ENCODE data around the gene GALNT17. TPM values are rescaled to one million over a fixed set of nuclear protein-coding genes. Genes with fewer than 3 reads are reported as not detected.

The GALNT17 gene
- total RNA-seq, 1 donor = 0.18 TPM

GRCh38 chr7:71184609-71185008 lies 52.7 kb downstream of the GALNT17 start:
- no peak for TF ChIP-seq CTCF (IDR thresholded peaks at IDR 0.05; ENCODE audit: insufficient read depth, low read length)
- DNase-seq (ENCODE audit: low read depth) = no peak
- H3K4me3 ChIP-seq (ENCODE audit: low read depth, low read length) = no peak overlapping the region

- DNase-seq (ENCODE audit: low read depth) = no peak
- no peak for TF ChIP-seq CTCF (IDR thresholded peaks at IDR 0.05; ENCODE audit: insufficient read depth, low read length)
- H3K4me3 ChIP-seq (ENCODE audit: low read depth, low read length) = no peak overlapping the region
Observed at GRCh38 chr7:71186535-71187057, 54.7 kb downstream of the GALNT17 start.

GRCh38 chr7:71191771-71192170 lies 59.8 kb downstream of the GALNT17 start:
- no peak overlapping the region for H3K4me3 ChIP-seq (ENCODE audit: low read depth, low read length)
- TF ChIP-seq CTCF (IDR thresholded peaks at IDR 0.05; ENCODE audit: insufficient read depth, low read length) = no peak
- DNase-seq (ENCODE audit: low read depth) = no peak

GRCh38 chr7:71193099-71193810 lies 61.3 kb downstream of the GALNT17 start:
- H3K4me3 ChIP-seq (ENCODE audit: low read depth, low read length) = no peak overlapping the region
- no peak for DNase-seq (ENCODE audit: low read depth)
- TF ChIP-seq CTCF (IDR thresholded peaks at IDR 0.05; ENCODE audit: insufficient read depth, low read length) = no peak

- no peak for DNase-seq (ENCODE audit: low read depth)
- H3K4me3 ChIP-seq (ENCODE audit: low read depth, low read length) = no peak overlapping the region
- no peak for TF ChIP-seq CTCF (IDR thresholded peaks at IDR 0.05; ENCODE audit: insufficient read depth, low read length)
Observed at GRCh38 chr7:71198391-71198790, 66.4 kb downstream of the GALNT17 start.

- H3K4me3 ChIP-seq (ENCODE audit: low read depth, low read length) = no peak overlapping the region
- no peak for TF ChIP-seq CTCF (IDR thresholded peaks at IDR 0.05; ENCODE audit: insufficient read depth, low read length)
- no peak for DNase-seq (ENCODE audit: low read depth)
Observed at GRCh38 chr7:71198887-71199286, 66.9 kb downstream of the GALNT17 start.

- no peak for DNase-seq (ENCODE audit: low read depth)
- no peak overlapping the region for H3K4me3 ChIP-seq (ENCODE audit: low read depth, low read length)
- no peak for TF ChIP-seq CTCF (IDR thresholded peaks at IDR 0.05; ENCODE audit: insufficient read depth, low read length)
Observed at GRCh38 chr7:71206184-71206583, 74.2 kb downstream of the GALNT17 start.

Data from fibroblast of the aortic adventitia (primary cell).